C4-2B (cell line): ENCODE measurements around the gene LYZL1.

Experiments
- H3K27ac ChIP-seq: fragments of 450-650 bp; 2 replicates; pipeline ENCODE4 v1.5.1; 2017
- CTCF ChIP-seq: fragments of 450-650 bp; conservative IDR thresholded peaks from 2 replicates; pipeline ENCODE4 v1.5.1; 2017; ENCODE audit warnings: mild to moderate bottlenecking
- ZFX ChIP-seq: fragments of 450-650 bp; IDR thresholded peaks from 2 replicates; pipeline ENCODE4 v1.6.1; 2017

Gene LYZL1

GRCh38 chr10:29245476-29245875 is 43.4 kb upstream of the LYZL1 start:
- TF ChIP-seq CTCF (no peak), ZFX (no peak)
- no peak overlapping the region for H3K27ac ChIP-seq

GRCh38 chr10:29246449-29246848 is 42.4 kb upstream of the LYZL1 start:
- TF ChIP-seq CTCF (no peak), ZFX (no peak)
- H3K27ac ChIP-seq, result no peak overlapping the region

- H3K27ac ChIP-seq, result no peak overlapping the region
- no peak for TF ChIP-seq CTCF
- no peak for TF ChIP-seq ZFX
Measured at GRCh38 chr10:29248158-29248557, 40.7 kb upstream of the LYZL1 start.

- TF ChIP-seq CTCF (no peak), ZFX (no peak)
- H3K27ac ChIP-seq, result no peak overlapping the region
Measured at GRCh38 chr10:29249018-29249417, 39.9 kb upstream of the LYZL1 start.

GRCh38 chr10:29250066-29250465 is 38.8 kb upstream of the LYZL1 start:
- no peak for TF ChIP-seq CTCF
- no peak for TF ChIP-seq ZFX
- no peak overlapping the region for H3K27ac ChIP-seq

GRCh38 chr10:29252811-29253689 is 35.8 kb upstream of the LYZL1 start:
- no peak overlapping the region for H3K27ac ChIP-seq
- TF ChIP-seq ZFX, result no peak
- TF ChIP-seq CTCF, result no peak

GRCh38 chr10:29253690-29254029 is 35.2 kb upstream of the LYZL1 start:
- H3K27ac ChIP-seq, result no peak overlapping the region
- no peak for TF ChIP-seq CTCF
- TF ChIP-seq ZFX, result no peak
